ENCODE results near the gene ZCCHC12. TPM values are rescaled to one million over a fixed set of nuclear protein-coding genes. Genes with fewer than 3 reads are reported as not detected.

Gene ZCCHC12
- total RNA-seq, 1 donor from 2014 or later, result not detected

DNA sequence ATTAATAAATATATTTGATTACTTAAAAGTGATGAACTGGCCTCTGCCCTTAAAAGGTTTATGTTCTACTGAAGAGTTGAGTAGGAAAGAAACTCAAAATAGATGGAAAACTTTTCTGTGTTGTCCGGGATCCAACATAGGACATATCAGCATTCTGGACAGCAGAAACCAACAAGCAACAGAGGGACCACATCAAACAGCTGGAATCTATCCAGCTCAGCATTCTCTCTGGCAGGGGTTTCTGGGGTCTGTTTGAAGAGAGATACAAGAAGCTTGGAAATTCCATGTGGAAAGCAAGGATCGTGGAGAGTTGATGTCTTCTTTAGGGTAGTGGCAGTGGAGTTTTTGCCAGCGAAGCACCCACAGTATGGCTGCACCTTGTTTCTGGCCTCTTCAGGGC is 43.6 kb downstream of the ZCCHC12 start:
- DNase-seq (ENCODE audit: low spot score), result no peak

- no peak for DNase-seq (ENCODE audit: low spot score)
Measured at GRCh38 chrX:118872102-118872566, 48.5 kb downstream of the ZCCHC12 start.

Other genes with a start within 250 kb of the ZCCHC12 start
- 66.7 TPM for gene IL13RA1, start 96.2 kb upstream of the ZCCHC12 start, total RNA-seq
- gene LONRF3, start 150.8 kb downstream of the ZCCHC12 start, total RNA-seq, result 13.1 TPM
- gene CT47C1, start 249.2 kb downstream of the ZCCHC12 start, total RNA-seq, result not detected

Measured in mesenteric fat pad (tissue), 1 donor.